ENCODE measurements around the gene LHFPL6.

- TF ChIP-seq POLR2A (IDR thresholded peaks at IDR 0.05) (no peak), CTCF (IDR thresholded peaks at IDR 0.05) (no peak)
These were observed 66.7 kb downstream of the LHFPL6 start for GRCh38 chr13:39536274-39536673.

Measured in esophagus squamous epithelium (tissue), 4 donors.